HepG2 (cell line): Measurements from ENCODE around the gene SAMD4B. TPM values are rescaled to one million over a fixed set of nuclear protein-coding genes. Genes with fewer than 3 reads are reported as not detected.

Source experiments
- BRCA1 ChIP-seq: sonication (generic); formaldehyde crosslinking; IDR thresholded peaks from 2 replicates; pipeline ENCODE4 v1.4.0; 2020; ENCODE audit warnings: missing genetic modification reagents
- FOXK2 ChIP-seq: fragments of 450-650 bp; IDR thresholded peaks from 2 replicates; pipeline ENCODE4 v1.6.1; 2016
- GATAD1 ChIP-seq: IDR thresholded peaks from 2 replicates; pipeline ENCODE4 v1.6.1; 2016; ENCODE audit warnings: missing genetic modification reagents, missing compliant biosample characterization
- ISL2 ChIP-seq: sonication (generic); formaldehyde crosslinking; IDR thresholded peaks from 2 replicates; pipeline ENCODE4 v1.5.0; 2020; ENCODE audit warnings: missing genetic modification reagents
- JUN ChIP-seq: sonication (generic); formaldehyde crosslinking; IDR thresholded peaks from 2 replicates; pipeline ENCODE4 v1.4.0; 2020; ENCODE audit warnings: mild to moderate bottlenecking, missing genetic modification reagents
- NFYB ChIP-seq: sonication (generic); formaldehyde crosslinking; IDR thresholded peaks from 2 replicates; pipeline ENCODE4 v1.4.0; 2020; ENCODE audit warnings: missing genetic modification reagents
- NR2C2 ChIP-seq: sonication (generic); formaldehyde crosslinking; IDR thresholded peaks from 2 replicates; pipeline ENCODE4 v1.4.0; 2020; ENCODE audit warnings: missing genetic modification reagents, mild to moderate bottlenecking, moderate library complexity, borderline replicate concordance
- RFXANK ChIP-seq: IDR thresholded peaks from 2 replicates; pipeline ENCODE4 v1.6.1; 2016
- SP4 ChIP-seq: sonication (generic); formaldehyde crosslinking; IDR thresholded peaks from 2 replicates; pipeline ENCODE4 v1.8.1; 2023; ENCODE audit warnings: mild to moderate bottlenecking, missing genetic modification reagents
- U2AF2 ChIP-seq: fragments of 200-400 bp; formaldehyde crosslinking; IDR thresholded peaks from 2 replicates; pipeline ENCODE4 v1.6.1; 2017; ENCODE audit warnings: low read depth, mild to moderate bottlenecking, low read length
- ZNF235 ChIP-seq: sonication (generic); formaldehyde crosslinking; IDR thresholded peaks from 2 replicates; pipeline ENCODE4 v1.8.1; 2023; ENCODE audit warnings: mild to moderate bottlenecking, missing genetic modification reagents, borderline replicate concordance
- ZNF350 ChIP-seq: sonication (generic); formaldehyde crosslinking; IDR thresholded peaks from 2 replicates; pipeline ENCODE4 v1.4.0; 2020; ENCODE audit warnings: mild to moderate bottlenecking, low read depth, missing genetic modification reagents, borderline replicate concordance
- ZNF558 ChIP-seq: sonication (generic); formaldehyde crosslinking; IDR thresholded peaks from 2 replicates; pipeline ENCODE4 v1.9.0; 2022; ENCODE audit warnings: mild to moderate bottlenecking, missing genetic modification reagents, borderline replicate concordance
- ZNF563 ChIP-seq: sonication (generic); formaldehyde crosslinking; IDR thresholded peaks from 2 replicates; pipeline ENCODE4 v1.8.0; 2022; ENCODE audit warnings: mild to moderate bottlenecking, moderate library complexity, missing genetic modification reagents
- polyA plus RNA-seq, 8 experiments: library from polyadenylated mRNA; depleted of rRNA in 3 of 8; stranded (reverse) in 7 of 8; unstranded in 1 of 8; fragments of >200 nt; fragmentation: Illumina TruSeq in 4 of 8; extraction: Trizol in 4 of 8; gene quantifications; 2 replicates each; pipeline versions ENCODE4 v1.2.1 to v1.2.3, GENCODE V29; 2011 to 2016; ENCODE audit warnings: low read depth in 4 of 8, missing spikeins in 1 of 8, mixed read lengths in 1 of 8; ENCODE audit not compliant: insufficient read depth in 1 of 8
- total RNA-seq, 5 experiments: library from RNA; depleted of rRNA; stranded (reverse); fragments of >200 nt; fragmentation: Illumina TruSeq; extraction: Trizol; gene quantifications; 2 replicates each; pipeline ENCODE4 v1.2.3, GENCODE V29; 2016; ENCODE audit warnings: low read depth in 1 of 5
- TF ChIP-seq, protein P1 (sequence below): sonication (generic); formaldehyde crosslinking; IDR thresholded peaks from 2 replicates; pipeline ENCODE4 v1.4.0; 2020; ENCODE audit warnings: missing genetic modification reagents, low read depth, mild to moderate bottlenecking, borderline replicate concordance
- TF ChIP-seq, protein P2 (sequence below): sonication (generic); formaldehyde crosslinking; IDR thresholded peaks from 2 replicates; pipeline ENCODE4 v1.5.1; 2020; ENCODE audit warnings: missing genetic modification reagents, mild to moderate bottlenecking, borderline replicate concordance
- TF ChIP-seq, protein P3 (sequence below): sonication (generic); formaldehyde crosslinking; IDR thresholded peaks from 2 replicates; pipeline ENCODE4 v1.8.0; 2022; ENCODE audit warnings: missing genetic modification reagents, low read depth, mild to moderate bottlenecking, borderline replicate concordance
- TF ChIP-seq, protein P4 (sequence below): sonication (generic); formaldehyde crosslinking; IDR thresholded peaks from 2 replicates; pipeline ENCODE4 v1.8.0; 2022; ENCODE audit warnings: mild to moderate bottlenecking, missing genetic modification reagents, moderate library complexity
- TF ChIP-seq, protein P5 (sequence below), 2 experiments: IDR thresholded peaks; 2 replicates each; pipeline ENCODE4 v1.6.1; 2011 to 2012; ENCODE audit warnings: low read length in 2 of 2, borderline replicate concordance in 1 of 2, low read depth in 1 of 2, mild to moderate bottlenecking in 1 of 2, moderate library complexity in 1 of 2
- TF ChIP-seq, protein P6 (sequence below): sonication (generic); formaldehyde crosslinking; IDR thresholded peaks from 2 replicates; pipeline ENCODE4 v1.4.0; 2020; ENCODE audit warnings: low read depth, mild to moderate bottlenecking, missing genetic modification reagents

Gene SAMD4B
- total and polyA plus RNA-seq, 2 of the 13 experiments (the other 11 are each of a cell fraction or from before 2014, with no cell fraction given) = 26.0 to 31.8 TPM

DNA sequence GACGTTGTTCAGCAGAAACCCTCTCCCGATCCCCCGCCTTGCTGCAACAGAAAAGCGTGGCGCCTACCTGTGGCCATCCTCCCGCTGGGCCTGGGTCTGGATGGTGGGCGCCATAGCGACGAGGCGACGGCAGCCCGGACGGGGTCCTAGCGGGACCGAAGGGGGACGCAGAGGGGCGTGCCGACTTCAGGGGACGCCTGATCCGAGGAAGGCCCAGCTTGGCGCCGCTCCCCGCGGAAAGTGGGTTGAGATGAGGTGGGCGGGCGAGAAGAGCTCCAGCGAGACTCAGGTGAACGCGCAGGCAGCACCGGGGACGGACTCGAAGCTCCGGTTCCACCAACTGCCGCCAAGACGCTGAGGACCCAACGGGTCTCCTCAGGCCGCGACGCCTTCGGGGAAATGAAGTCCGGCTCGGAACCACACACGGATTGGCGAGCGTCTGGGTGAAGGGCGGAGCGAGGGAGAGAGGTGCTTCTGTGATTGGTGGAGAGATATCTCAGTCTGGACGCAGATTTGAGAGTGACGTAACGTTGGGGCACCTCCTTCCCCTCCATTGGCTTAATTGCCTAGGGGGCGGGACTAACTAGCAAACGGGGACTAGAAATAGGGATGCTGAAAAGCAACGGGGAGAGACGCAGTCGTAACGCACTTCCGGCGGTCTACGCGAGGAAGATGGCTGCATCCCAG, 48.7 kb downstream of the SAMD4B start, which contains the start of the genes MED29 and PAF1 (continued):
- TF ChIP-seq, protein P1, sequence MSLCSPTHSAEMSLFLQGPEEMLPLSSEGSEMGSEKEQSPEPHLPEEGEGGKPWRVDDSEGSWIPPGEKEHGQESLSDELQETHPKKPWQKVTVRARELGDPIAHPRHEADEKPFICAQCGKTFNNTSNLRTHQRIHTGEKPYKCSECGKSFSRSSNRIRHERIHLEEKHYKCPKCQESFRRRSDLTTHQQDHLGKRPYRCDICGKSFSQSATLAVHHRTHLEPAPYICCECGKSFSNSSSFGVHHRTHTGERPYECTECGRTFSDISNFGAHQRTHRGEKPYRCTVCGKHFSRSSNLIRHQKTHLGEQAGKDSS (CRISPR knock-in tag) = peak; percentile 21; the same call in 1 of the 2 replicates
- TF ChIP-seq NR2C2 (CRISPR knock-in tag) (peak; percentile 73), NFYB (CRISPR knock-in tag) (peak; percentile 95), BRCA1 (peak; percentile 63; the same call in 1 of the 2 replicates), SP4 (CRISPR knock-in tag) (peak; percentile 96), RFXANK (0 out of 2 replicates have a peak, but pooled peaks have one; percentile 59), JUN (CRISPR knock-in tag) (peak; percentile 71), ISL2 (no peak), FOXK2 (no peak), U2AF2 (0 out of 2 replicates have a peak, but pooled peaks have one; percentile 41), ZNF563 (CRISPR knock-in tag) (no peak), ZNF558 (no peak), ZNF350 (CRISPR knock-in tag) (peak; percentile 70; the same call in 1 of the 2 replicates), ZNF235 (CRISPR knock-in tag) (0 out of 2 replicates have a peak, but pooled peaks have one; percentile 70), GATAD1 (CRISPR knock-in tag) (peak; percentile 91)
- TF ChIP-seq, protein P2, sequence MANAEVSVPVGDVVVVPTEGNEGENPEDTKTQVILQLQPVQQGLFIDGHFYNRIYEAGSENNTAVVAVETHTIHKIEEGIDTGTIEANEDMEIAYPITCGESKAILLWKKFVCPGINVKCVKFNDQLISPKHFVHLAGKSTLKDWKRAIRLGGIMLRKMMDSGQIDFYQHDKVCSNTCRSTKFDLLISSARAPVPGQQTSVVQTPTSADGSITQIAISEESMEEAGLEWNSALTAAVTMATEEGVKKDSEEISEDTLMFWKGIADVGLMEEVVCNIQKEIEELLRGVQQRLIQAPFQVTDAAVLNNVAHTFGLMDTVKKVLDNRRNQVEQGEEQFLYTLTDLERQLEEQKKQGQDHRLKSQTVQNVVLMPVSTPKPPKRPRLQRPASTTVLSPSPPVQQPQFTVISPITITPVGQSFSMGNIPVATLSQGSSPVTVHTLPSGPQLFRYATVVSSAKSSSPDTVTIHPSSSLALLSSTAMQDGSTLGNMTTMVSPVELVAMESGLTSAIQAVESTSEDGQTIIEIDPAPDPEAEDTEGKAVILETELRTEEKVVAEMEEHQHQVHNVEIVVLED (CRISPR knock-in tag) = peak; percentile 94
- TF ChIP-seq, protein P3, sequence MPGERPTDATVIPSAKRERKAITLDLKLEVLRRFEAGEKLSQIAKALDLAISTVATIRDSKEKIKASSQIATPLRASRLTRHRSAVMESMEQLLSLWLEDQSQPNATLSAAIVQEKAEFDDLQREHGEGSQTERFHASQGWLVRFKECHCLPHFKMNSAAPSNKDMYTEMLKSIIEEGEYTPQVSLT (CRISPR knock-in tag) = no peak
- TF ChIP-seq, protein P4, sequence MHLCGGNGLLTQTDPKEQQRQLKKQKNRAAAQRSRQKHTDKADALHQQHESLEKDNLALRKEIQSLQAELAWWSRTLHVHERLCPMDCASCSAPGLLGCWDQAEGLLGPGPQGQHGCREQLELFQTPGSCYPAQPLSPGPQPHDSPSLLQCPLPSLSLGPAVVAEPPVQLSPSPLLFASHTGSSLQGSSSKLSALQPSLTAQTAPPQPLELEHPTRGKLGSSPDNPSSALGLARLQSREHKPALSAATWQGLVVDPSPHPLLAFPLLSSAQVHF = no peak
- TF ChIP-seq, protein P5, sequence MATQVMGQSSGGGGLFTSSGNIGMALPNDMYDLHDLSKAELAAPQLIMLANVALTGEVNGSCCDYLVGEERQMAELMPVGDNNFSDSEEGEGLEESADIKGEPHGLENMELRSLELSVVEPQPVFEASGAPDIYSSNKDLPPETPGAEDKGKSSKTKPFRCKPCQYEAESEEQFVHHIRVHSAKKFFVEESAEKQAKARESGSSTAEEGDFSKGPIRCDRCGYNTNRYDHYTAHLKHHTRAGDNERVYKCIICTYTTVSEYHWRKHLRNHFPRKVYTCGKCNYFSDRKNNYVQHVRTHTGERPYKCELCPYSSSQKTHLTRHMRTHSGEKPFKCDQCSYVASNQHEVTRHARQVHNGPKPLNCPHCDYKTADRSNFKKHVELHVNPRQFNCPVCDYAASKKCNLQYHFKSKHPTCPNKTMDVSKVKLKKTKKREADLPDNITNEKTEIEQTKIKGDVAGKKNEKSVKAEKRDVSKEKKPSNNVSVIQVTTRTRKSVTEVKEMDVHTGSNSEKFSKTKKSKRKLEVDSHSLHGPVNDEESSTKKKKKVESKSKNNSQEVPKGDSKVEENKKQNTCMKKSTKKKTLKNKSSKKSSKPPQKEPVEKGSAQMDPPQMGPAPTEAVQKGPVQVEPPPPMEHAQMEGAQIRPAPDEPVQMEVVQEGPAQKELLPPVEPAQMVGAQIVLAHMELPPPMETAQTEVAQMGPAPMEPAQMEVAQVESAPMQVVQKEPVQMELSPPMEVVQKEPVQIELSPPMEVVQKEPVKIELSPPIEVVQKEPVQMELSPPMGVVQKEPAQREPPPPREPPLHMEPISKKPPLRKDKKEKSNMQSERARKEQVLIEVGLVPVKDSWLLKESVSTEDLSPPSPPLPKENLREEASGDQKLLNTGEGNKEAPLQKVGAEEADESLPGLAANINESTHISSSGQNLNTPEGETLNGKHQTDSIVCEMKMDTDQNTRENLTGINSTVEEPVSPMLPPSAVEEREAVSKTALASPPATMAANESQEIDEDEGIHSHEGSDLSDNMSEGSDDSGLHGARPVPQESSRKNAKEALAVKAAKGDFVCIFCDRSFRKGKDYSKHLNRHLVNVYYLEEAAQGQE (IDR thresholded peaks at IDR 0.05; ENCODE audit: borderline replicate concordance in 1 of 2, low read depth in 1 of 2, low read length in 2 of 2) = peak in 1 of 2 experiments; percentile 15; a peak in 1 of 4 replicates
- TF ChIP-seq, protein P6, sequence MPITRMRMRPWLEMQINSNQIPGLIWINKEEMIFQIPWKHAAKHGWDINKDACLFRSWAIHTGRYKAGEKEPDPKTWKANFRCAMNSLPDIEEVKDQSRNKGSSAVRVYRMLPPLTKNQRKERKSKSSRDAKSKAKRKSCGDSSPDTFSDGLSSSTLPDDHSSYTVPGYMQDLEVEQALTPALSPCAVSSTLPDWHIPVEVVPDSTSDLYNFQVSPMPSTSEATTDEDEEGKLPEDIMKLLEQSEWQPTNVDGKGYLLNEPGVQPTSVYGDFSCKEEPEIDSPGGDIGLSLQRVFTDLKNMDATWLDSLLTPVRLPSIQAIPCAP (CRISPR knock-in tag) = no peak
